ENCODE measurements around the gene ARSG.

DNA sequence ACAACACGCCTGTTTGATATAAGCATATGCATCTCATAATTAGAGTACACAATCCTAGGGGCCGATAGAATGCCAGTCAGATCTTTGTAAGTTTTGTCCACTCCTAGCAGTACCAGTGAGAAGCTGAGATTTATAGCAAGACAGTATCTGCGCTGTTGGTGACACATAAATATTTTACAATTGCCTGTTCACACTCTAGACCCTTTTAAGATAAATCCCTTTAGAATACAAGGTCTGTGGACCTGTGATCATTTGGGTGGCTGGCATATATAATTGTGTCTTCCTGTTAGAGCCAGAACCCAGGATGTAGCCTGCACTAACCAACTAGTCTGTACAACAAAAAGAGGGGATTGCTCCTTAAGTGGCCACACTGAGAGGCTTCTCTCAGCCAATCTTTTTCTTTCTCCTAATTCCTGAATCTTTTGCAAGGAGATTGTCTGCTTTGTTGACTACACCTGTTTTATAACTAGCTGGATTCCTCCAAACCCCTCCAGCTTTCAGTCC, 91.3 kb downstream of the ARSG start:
- TF ChIP-seq NR3C1 (CRISPR knock-in tag; IDR thresholded peaks at IDR 0.05) (no peak), E4F1 (CRISPR knock-in tag; IDR thresholded peaks at IDR 0.05; ENCODE audit: borderline replicate concordance) (no peak), POLR2AphosphoS5 (IDR thresholded peaks at IDR 0.05; ENCODE audit: control insufficient read depth, insufficient read depth, low read depth, low read length) (no peak), KDM5B (IDR thresholded peaks at IDR 0.05; ENCODE audit: insufficient replicate concordance, low read depth, low read length) (no peak), POLR2A (conservative IDR thresholded peaks at IDR 0.05) (no peak), BDP1 (IDR thresholded peaks at IDR 0.05; ENCODE audit: insufficient read depth, insufficient read length) (no peak)
- TF ChIP-seq, protein P1, sequence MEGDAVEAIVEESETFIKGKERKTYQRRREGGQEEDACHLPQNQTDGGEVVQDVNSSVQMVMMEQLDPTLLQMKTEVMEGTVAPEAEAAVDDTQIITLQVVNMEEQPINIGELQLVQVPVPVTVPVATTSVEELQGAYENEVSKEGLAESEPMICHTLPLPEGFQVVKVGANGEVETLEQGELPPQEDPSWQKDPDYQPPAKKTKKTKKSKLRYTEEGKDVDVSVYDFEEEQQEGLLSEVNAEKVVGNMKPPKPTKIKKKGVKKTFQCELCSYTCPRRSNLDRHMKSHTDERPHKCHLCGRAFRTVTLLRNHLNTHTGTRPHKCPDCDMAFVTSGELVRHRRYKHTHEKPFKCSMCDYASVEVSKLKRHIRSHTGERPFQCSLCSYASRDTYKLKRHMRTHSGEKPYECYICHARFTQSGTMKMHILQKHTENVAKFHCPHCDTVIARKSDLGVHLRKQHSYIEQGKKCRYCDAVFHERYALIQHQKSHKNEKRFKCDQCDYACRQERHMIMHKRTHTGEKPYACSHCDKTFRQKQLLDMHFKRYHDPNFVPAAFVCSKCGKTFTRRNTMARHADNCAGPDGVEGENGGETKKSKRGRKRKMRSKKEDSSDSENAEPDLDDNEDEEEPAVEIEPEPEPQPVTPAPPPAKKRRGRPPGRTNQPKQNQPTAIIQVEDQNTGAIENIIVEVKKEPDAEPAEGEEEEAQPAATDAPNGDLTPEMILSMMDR (IDR thresholded peaks at IDR 0.05 in 2 of 3, conservative IDR thresholded peaks at IDR 0.05 in 1 of 3; ENCODE audit: insufficient read depth in 2 of 3, low read depth in 1 of 3, low read length in 3 of 3) = no peak
